VCaP (cell line): ENCODE data around the gene SYNE1.
A peak's percentile ranks its signal among the peaks of the same experiment; 100 is the strongest.

Experiments
- H3K27ac ChIP-seq: fragments of 450-650 bp; 2 replicates; pipeline ENCODE4 v1.5.1; 2017
- CTCF ChIP-seq: fragments of 450-650 bp; conservative IDR thresholded peaks from 2 replicates; pipeline ENCODE4 v1.5.1; 2017; ENCODE audit warnings: mild to moderate bottlenecking, moderate library complexity

Gene SYNE1

GRCh38 chr6:152605342-152605741, 31.8 kb downstream of the SYNE1 start:
- H3K27ac ChIP-seq, result peak overlapping the region; percentile 52
- TF ChIP-seq CTCF, result no peak

GRCh38 chr6:152603911-152604310, 33.3 kb downstream of the SYNE1 start:
- H3K27ac ChIP-seq, result peak overlapping the region; percentile 52; the same call in 1 of the 2 replicates
- no peak for TF ChIP-seq CTCF

- no peak overlapping the region for H3K27ac ChIP-seq
- TF ChIP-seq CTCF, result no peak
Measured at GRCh38 chr6:152600022-152600421, 37.1 kb downstream of the SYNE1 start.

- no peak overlapping the region for H3K27ac ChIP-seq
- no peak for TF ChIP-seq CTCF
Measured at GRCh38 chr6:152598901-152599537, 38.1 kb downstream of the SYNE1 start.

GRCh38 chr6:152598421-152598820, 38.7 kb downstream of the SYNE1 start:
- TF ChIP-seq CTCF, result no peak
- no peak overlapping the region for H3K27ac ChIP-seq

- no peak overlapping the region for H3K27ac ChIP-seq
- no peak for TF ChIP-seq CTCF
Measured at GRCh38 chr6:152596726-152597125, 40.4 kb downstream of the SYNE1 start.

GRCh38 chr6:152595499-152595898, 41.7 kb downstream of the SYNE1 start:
- TF ChIP-seq CTCF, result peak; percentile 74
- no peak overlapping the region for H3K27ac ChIP-seq
